CD14-positive monocyte (primary cell): ENCODE results near the gene MTA1. TPM values are rescaled to one million over a fixed set of nuclear protein-coding genes. Genes with fewer than 3 reads are reported as not detected.

Source experiments
- DNase-seq, 3 donors: peaks; one replicate each; pipeline ENCODE4 v3.0.0-alpha.2; 2011 to 2022
- H2AFZ ChIP-seq: 2 replicates; pipeline ENCODE4 v1.6.0; 2012; ENCODE audit warnings: mild to moderate bottlenecking, low read depth, low read length, inconsistent platforms; ENCODE audit not compliant: insufficient read depth, poor library complexity, severe bottlenecking
- H3K27ac ChIP-seq, 2 donors: 1 replicate in 1 of 2; 2 replicates in 1 of 2; pipeline ENCODE4 v1.5.1; 2012 to 2013; ENCODE audit warnings: low read length in 2 of 2, control low read depth in 1 of 2, inconsistent platforms in 1 of 2, low read depth in 1 of 2, mild to moderate bottlenecking in 1 of 2
- H3K27me3 ChIP-seq, 2 donors: one replicate each; pipeline versions ENCODE4 v1.6.0 to v1.6.1; 2011 to 2013; ENCODE audit warnings: low read length in 2 of 2; ENCODE audit not compliant: control insufficient read depth in 2 of 2, insufficient read depth in 2 of 2
- H3K36me3 ChIP-seq, 2 donors: replicated peaks in 1 of 2; 1 replicate in 1 of 2; 2 replicates in 1 of 2; pipeline versions ENCODE4 v1.5.1 to v1.6.1; 2012 to 2013; ENCODE audit warnings: low read length in 2 of 2, control low read depth in 1 of 2, inconsistent platforms in 1 of 2, mild to moderate bottlenecking in 1 of 2; ENCODE audit not compliant: insufficient read depth in 2 of 2, control insufficient read depth in 1 of 2
- H3K4me1 ChIP-seq, 2 donors: 1 replicate in 1 of 2; 2 replicates in 1 of 2; pipeline versions ENCODE4 v1.5.1 to v1.6.1; 2012 to 2013; ENCODE audit warnings: low read length in 2 of 2, control low read depth in 1 of 2, inconsistent platforms in 1 of 2, mild to moderate bottlenecking in 1 of 2, moderate library complexity in 1 of 2; ENCODE audit not compliant: insufficient read depth in 2 of 2, control insufficient read depth in 1 of 2
- H3K4me2 ChIP-seq: replicated peaks from 2 replicates; pipeline ENCODE3; 2012; ENCODE audit warnings: low read length, moderate library complexity, mild to moderate bottlenecking; ENCODE audit not compliant: poor library complexity, severe bottlenecking; ENCODE audit errors: extremely low read depth
- H3K4me3 ChIP-seq, 3 experiments: fragments of 200-600 bp in 1 of 3; sonication (generic) in 1 of 3; replicated peaks in 1 of 3; 1 replicate in 2 of 3; 2 replicates in 1 of 3; pipeline ENCODE4 v1.5.1; 2011 to 2013; ENCODE audit warnings: low read length in 3 of 3, mild to moderate bottlenecking in 3 of 3, control low read depth in 2 of 3, low read depth in 2 of 3, inconsistent platforms in 1 of 3, moderate library complexity in 1 of 3
- H3K79me2 ChIP-seq: 2 replicates; pipeline ENCODE4 v1.6.0; 2012; ENCODE audit warnings: mild to moderate bottlenecking, control low read depth, inconsistent platforms, low read length, moderate library complexity; ENCODE audit not compliant: insufficient read depth
- H3K9ac ChIP-seq: 2 replicates; pipeline ENCODE4 v1.6.0; 2017; ENCODE audit warnings: low read length, mild to moderate bottlenecking; ENCODE audit not compliant: insufficient read depth, poor library complexity, severe bottlenecking
- H3K9me3 ChIP-seq, 2 donors: replicated peaks in 1 of 2; 1 replicate in 1 of 2; 2 replicates in 1 of 2; pipeline versions ENCODE4 v1.5.1 to v1.6.1; 2012 to 2013; ENCODE audit warnings: low read length in 2 of 2, control low read depth in 1 of 2; ENCODE audit not compliant: control insufficient read depth in 1 of 2, insufficient read depth in 1 of 2
- H4K20me1 ChIP-seq: 2 replicates; pipeline ENCODE4 v1.6.0; 2012; ENCODE audit warnings: mild to moderate bottlenecking, low read length, control low read depth, moderate library complexity; ENCODE audit not compliant: insufficient read depth
- H3K27ac Mint-ChIP-seq, 7 donors: one replicate each; pipeline ENCODE4 v1.8.0; 2020; ENCODE audit warnings: mild to moderate bottlenecking in 7 of 7, mixed read lengths in 7 of 7, moderate library complexity in 6 of 7, inconsistent platforms in 2 of 7
- H3K27me3 Mint-ChIP-seq, 3 donors: one replicate each; pipeline ENCODE4 v1.8.0; 2021 to 2022; ENCODE audit warnings: low read depth in 3 of 3, mild to moderate bottlenecking in 3 of 3, mixed read lengths in 3 of 3, moderate library complexity in 3 of 3, inconsistent platforms in 1 of 3
- H3K36me3 Mint-ChIP-seq, 2 donors: one replicate each; pipeline ENCODE4 v1.8.0; 2020; ENCODE audit warnings: mixed read lengths in 2 of 2, inconsistent platforms in 1 of 2, mild to moderate bottlenecking in 1 of 2
- H3K4me1 Mint-ChIP-seq: one replicate; pipeline ENCODE4 v1.8.0; 2020; ENCODE audit warnings: mild to moderate bottlenecking, mixed read lengths
- H3K4me3 Mint-ChIP-seq, 2 donors: one replicate each; pipeline ENCODE4 v1.8.0; 2020; ENCODE audit warnings: mild to moderate bottlenecking in 2 of 2, mixed read lengths in 2 of 2, moderate library complexity in 1 of 2
- H3K9me3 Mint-ChIP-seq, 7 donors: one replicate each; pipeline ENCODE4 v1.8.0; 2020 to 2022; ENCODE audit warnings: mixed read lengths in 7 of 7, mild to moderate bottlenecking in 6 of 7, moderate library complexity in 6 of 7, inconsistent platforms in 2 of 7
- WGBS: methylation state at CpG from one replicate; pipeline ENCODE4 v1.1.5; 2013; ENCODE audit warnings: missing lambda C conversion rate; ENCODE audit not compliant: insufficient coverage; 5-methylcytosine and 5-hydroxymethylcytosine counted together
- intact Hi-C, 2 donors: fragments of 100-400 bp; cut with micrococcal nuclease; formaldehyde crosslinking; loops; one replicate each; pipeline versions ENCODE4 v1.15.0 to v1.15.1; 2023
- polyA plus RNA-seq, 3 donors: library from polyadenylated mRNA; depleted of rRNA in 1 of 3; unstranded in 2 of 3; stranded (reverse) in 1 of 3; fragments of 300-500 nt in 2 of 3; fragments of >200 nt in 1 of 3; fragmentation: Illumina TruSeq in 2 of 3; gene quantifications; 1 replicate in 2 of 3; 2 replicates in 1 of 3; pipeline ENCODE4 v1.2.3, GENCODE V29; 2012 to 2021
- TF ChIP-seq, protein P1 (sequence below): fragments of 200-600 bp; IDR thresholded peaks from one replicate; pipeline ENCODE4 v1.8.0; 2022; ENCODE audit warnings: antibody characterized with exemption, mild to moderate bottlenecking

Gene MTA1
- polyA plus RNA-seq, 3 donors, result 0.91 to 102 (median 2.0) TPM

GRCh38 chr14:105425823-105426247 is 6.2 kb downstream of the MTA1 start:
- WGBS, result 99% methylated on average over 14 of the region's 23 CpGs

DNA sequence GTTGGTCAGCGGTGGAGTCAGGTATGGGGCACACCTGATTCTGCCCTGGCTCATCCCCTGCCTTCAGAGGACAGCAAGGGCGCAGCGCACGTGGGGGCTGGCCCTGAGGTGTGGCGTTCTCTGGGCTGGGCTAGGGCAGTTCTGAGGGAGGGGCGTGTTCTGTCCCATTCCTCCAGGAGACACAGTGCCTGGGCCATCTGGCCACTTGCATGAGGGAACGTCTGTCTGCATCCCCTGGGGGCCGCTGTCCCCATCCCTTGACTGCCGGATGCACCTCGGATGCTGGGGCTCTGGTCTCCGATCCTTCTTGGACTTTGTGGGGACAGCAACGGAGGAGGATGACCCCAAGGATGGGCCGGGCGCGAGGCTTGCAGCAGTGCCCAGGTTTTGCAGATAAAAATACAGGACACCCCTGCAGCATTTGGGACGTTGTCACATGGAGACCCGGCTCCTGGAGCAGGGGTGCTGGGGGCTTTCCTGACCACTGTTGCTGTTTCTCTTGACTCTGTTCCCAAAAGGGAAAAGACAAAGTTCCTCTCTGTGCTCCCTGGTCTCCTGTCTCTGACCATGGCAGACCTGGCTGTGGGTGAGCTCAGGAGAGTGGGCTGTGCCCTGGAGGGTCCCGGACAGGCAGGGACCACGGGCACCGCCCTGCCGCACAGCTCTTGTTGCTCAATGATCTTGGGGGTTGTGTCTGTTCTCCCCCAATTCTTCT is 6.9 kb downstream of the MTA1 start:
- Histone ChIP-seq H3K4me3 (no peak overlapping the region), H3K4me2 (no peak overlapping the region), H3K9me3 (peaks cover 0 to 5% of the 10 kb centered on the region in 2 donors), H3K36me3 (peaks cover 8 to 30% of the 10 kb centered on the region in 2 donors), H2AFZ (no peak overlapping the region), H3K79me2 (peaks cover 71% of the 10 kb centered on the region), H3K4me1 (peaks cover 7 to 12% of the 10 kb centered on the region in 2 donors), H4K20me1 (peaks cover 75% of the 10 kb centered on the region), H3K27me3 (no peaks in the 10 kb centered on the region), H3K9ac (no peak overlapping the region), H3K27ac (no peak overlapping the region)
- no peak for DNase-seq
- Mint-ChIP-seq H3K9me3 (peaks cover 0 to 4% (median 2%) of the 10 kb centered on the region in 7 donors), H3K4me3 (no peak overlapping the region), H3K27ac (peak overlapping the region in 1 of 7 donors; percentile 74), H3K36me3 (peaks cover 21 to 64% of the 10 kb centered on the region in 2 donors), H3K27me3 (peaks cover 0 to 4% (median 0%) of the 10 kb centered on the region in 3 donors), H3K4me1 (peaks cover 13% of the 10 kb centered on the region)
- TF ChIP-seq, protein P1, sequence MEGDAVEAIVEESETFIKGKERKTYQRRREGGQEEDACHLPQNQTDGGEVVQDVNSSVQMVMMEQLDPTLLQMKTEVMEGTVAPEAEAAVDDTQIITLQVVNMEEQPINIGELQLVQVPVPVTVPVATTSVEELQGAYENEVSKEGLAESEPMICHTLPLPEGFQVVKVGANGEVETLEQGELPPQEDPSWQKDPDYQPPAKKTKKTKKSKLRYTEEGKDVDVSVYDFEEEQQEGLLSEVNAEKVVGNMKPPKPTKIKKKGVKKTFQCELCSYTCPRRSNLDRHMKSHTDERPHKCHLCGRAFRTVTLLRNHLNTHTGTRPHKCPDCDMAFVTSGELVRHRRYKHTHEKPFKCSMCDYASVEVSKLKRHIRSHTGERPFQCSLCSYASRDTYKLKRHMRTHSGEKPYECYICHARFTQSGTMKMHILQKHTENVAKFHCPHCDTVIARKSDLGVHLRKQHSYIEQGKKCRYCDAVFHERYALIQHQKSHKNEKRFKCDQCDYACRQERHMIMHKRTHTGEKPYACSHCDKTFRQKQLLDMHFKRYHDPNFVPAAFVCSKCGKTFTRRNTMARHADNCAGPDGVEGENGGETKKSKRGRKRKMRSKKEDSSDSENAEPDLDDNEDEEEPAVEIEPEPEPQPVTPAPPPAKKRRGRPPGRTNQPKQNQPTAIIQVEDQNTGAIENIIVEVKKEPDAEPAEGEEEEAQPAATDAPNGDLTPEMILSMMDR, result no peak
- intact Hi-C loops, result no loop called here
- 98% methylated on average over 17 of the region's 21 CpGs for WGBS

More at GRCh38 chr14:105425823-105426247, 6.2 kb downstream of the MTA1 start:
- no peak overlapping the region for H3K27ac ChIP-seq
- H3K4me1 Mint-ChIP-seq, result peaks cover 21% of the 10 kb centered on the region
- TF ChIP-seq, protein P1, result no peak
- no peak overlapping the region for H3K27ac Mint-ChIP-seq
- no peak overlapping the region for H3K4me3 Mint-ChIP-seq
- H3K4me3 ChIP-seq, result no peak overlapping the region
- peaks cover 0 to 4% (median 0%) of the 10 kb centered on the region in 3 donors for H3K27me3 Mint-ChIP-seq
- no peak for DNase-seq
- H3K9ac ChIP-seq, result no peak overlapping the region
- peaks cover 0 to 5% of the 10 kb centered on the region in 2 donors for H3K9me3 ChIP-seq
- H3K27me3 ChIP-seq, result no peaks in the 10 kb centered on the region
- peaks cover 75% of the 10 kb centered on the region for H3K79me2 ChIP-seq
- intact Hi-C loops, result no loop called here
- H3K4me1 ChIP-seq, result peaks cover 14 to 20% of the 10 kb centered on the region in 2 donors
- peaks cover 8 to 30% of the 10 kb centered on the region in 2 donors for H3K36me3 ChIP-seq
- no peak overlapping the region for H2AFZ ChIP-seq
- peaks cover 21 to 59% of the 10 kb centered on the region in 2 donors for H3K36me3 Mint-ChIP-seq
- peaks cover 74% of the 10 kb centered on the region for H4K20me1 ChIP-seq
- H3K9me3 Mint-ChIP-seq, result peaks cover 0 to 4% (median 2%) of the 10 kb centered on the region in 7 donors
- H3K4me2 ChIP-seq, result no peak overlapping the region
